WTC11 (cell line): ENCODE measurements around the gene HAGHL. TPM values are rescaled to one million over a fixed set of nuclear protein-coding genes. Genes with fewer than 3 reads are reported as not detected.

Source experiments
- ATF1 ChIP-seq: sonication (generic); formaldehyde crosslinking; IDR thresholded peaks from 2 replicates; pipeline ENCODE4 v1.8.1; 2023; ENCODE audit warnings: mild to moderate bottlenecking, moderate library complexity, missing genetic modification reagents
- CREM ChIP-seq: sonication (generic); formaldehyde crosslinking; IDR thresholded peaks from 2 replicates; pipeline ENCODE4 v1.8.1; 2022; ENCODE audit warnings: mild to moderate bottlenecking, missing genetic modification reagents, moderate library complexity
- E2F5 ChIP-seq: sonication (generic); formaldehyde crosslinking; IDR thresholded peaks from 2 replicates; pipeline ENCODE4 v1.8.1; 2022; ENCODE audit warnings: mild to moderate bottlenecking, moderate library complexity, missing genetic modification reagents
- EMX1 ChIP-seq: fragments of 250-450 bp; sonication (Bioruptor Pico); IDR thresholded peaks from 2 replicates; pipeline ENCODE4 v1.8.0; 2021; ENCODE audit warnings: mild to moderate bottlenecking
- ETV6 ChIP-seq: sonication (generic); formaldehyde crosslinking; IDR thresholded peaks from 2 replicates; pipeline ENCODE4 v1.8.1; 2022; ENCODE audit warnings: mild to moderate bottlenecking, missing genetic modification reagents
- FOXK1 ChIP-seq: sonication (generic); formaldehyde crosslinking; IDR thresholded peaks from 2 replicates; pipeline ENCODE4 v1.8.0; 2022; ENCODE audit warnings: mild to moderate bottlenecking, moderate library complexity, missing genetic modification reagents
- FOXP1 ChIP-seq: sonication (generic); formaldehyde crosslinking; IDR thresholded peaks from 2 replicates; pipeline ENCODE4 v1.8.0; 2022; ENCODE audit warnings: missing genetic modification reagents, mild to moderate bottlenecking, moderate library complexity, borderline replicate concordance
- FOXP4 ChIP-seq: sonication (generic); formaldehyde crosslinking; IDR thresholded peaks from 2 replicates; pipeline ENCODE4 v1.8.0; 2022; ENCODE audit warnings: mild to moderate bottlenecking, missing genetic modification reagents
- GTF2I ChIP-seq: fragments of 250-450 bp; sonication (Bioruptor Pico); conservative IDR thresholded peaks from 2 replicates; pipeline ENCODE4 v1.4.0; 2021; ENCODE audit warnings: mild to moderate bottlenecking
- IRF2 ChIP-seq: sonication (generic); formaldehyde crosslinking; IDR thresholded peaks from 2 replicates; pipeline ENCODE4 v1.8.0; 2022; ENCODE audit warnings: low read depth, missing genetic modification reagents, borderline replicate concordance
- JUN ChIP-seq: sonication (generic); formaldehyde crosslinking; IDR thresholded peaks from 2 replicates; pipeline ENCODE4 v1.8.0; 2023; ENCODE audit warnings: mild to moderate bottlenecking, missing genetic modification reagents
- MXD4 ChIP-seq: fragments of 250-450 bp; sonication (Bioruptor Pico); IDR thresholded peaks from 2 replicates; pipeline ENCODE4 v1.8.0; 2021; ENCODE audit warnings: mild to moderate bottlenecking, moderate library complexity, borderline replicate concordance
- NFATC4 ChIP-seq: fragments of 250-450 bp; sonication (Bioruptor Pico); IDR thresholded peaks from 2 replicates; pipeline ENCODE4 v1.9.0; 2021; ENCODE audit warnings: mild to moderate bottlenecking
- NFYB ChIP-seq: sonication (generic); formaldehyde crosslinking; conservative IDR thresholded peaks from 2 replicates; pipeline ENCODE4 v1.8.0; 2022; ENCODE audit warnings: low read depth, missing genetic modification reagents
- NR3C1 ChIP-seq: sonication (generic); formaldehyde crosslinking; conservative IDR thresholded peaks from 2 replicates; pipeline ENCODE4 v1.8.1; 2023; ENCODE audit warnings: low read depth, mild to moderate bottlenecking, missing genetic modification reagents
- OVOL2 ChIP-seq: fragments of 250-450 bp; sonication (Bioruptor Pico); IDR thresholded peaks from 2 replicates; pipeline ENCODE4 v1.9.0; 2021; ENCODE audit warnings: mild to moderate bottlenecking, borderline replicate concordance
- RELA ChIP-seq: sonication (generic); formaldehyde crosslinking; IDR thresholded peaks from 2 replicates; pipeline ENCODE4 v1.8.1; 2022; ENCODE audit warnings: missing genetic modification reagents, mild to moderate bottlenecking, borderline replicate concordance
- SMAD3 ChIP-seq: sonication (generic); formaldehyde crosslinking; IDR thresholded peaks from 2 replicates; pipeline ENCODE4 v1.8.0; 2022; ENCODE audit warnings: missing genetic modification reagents, mild to moderate bottlenecking, borderline replicate concordance
- SMAD4 ChIP-seq: sonication (generic); formaldehyde crosslinking; IDR thresholded peaks from 2 replicates; pipeline ENCODE4 v1.8.0; 2022; ENCODE audit warnings: mild to moderate bottlenecking, missing genetic modification reagents
- SP1 ChIP-seq: sonication (generic); formaldehyde crosslinking; conservative IDR thresholded peaks from 2 replicates; pipeline ENCODE4 v1.8.1; 2022; ENCODE audit warnings: missing genetic modification reagents
- TEAD1 ChIP-seq: sonication (generic); formaldehyde crosslinking; IDR thresholded peaks from 2 replicates; pipeline ENCODE4 v1.8.0; 2022; ENCODE audit warnings: mild to moderate bottlenecking, missing genetic modification reagents
- TEAD4 ChIP-seq: sonication (generic); formaldehyde crosslinking; IDR thresholded peaks from 2 replicates; pipeline ENCODE4 v1.8.0; 2022; ENCODE audit warnings: mild to moderate bottlenecking, missing genetic modification reagents
- USF2 ChIP-seq: sonication (generic); formaldehyde crosslinking; IDR thresholded peaks from 2 replicates; pipeline ENCODE4 v1.8.1; 2023; ENCODE audit warnings: mild to moderate bottlenecking, missing genetic modification reagents, moderate library complexity
- ZNF232 ChIP-seq: sonication (generic); formaldehyde crosslinking; IDR thresholded peaks from 2 replicates; pipeline ENCODE4 v1.8.0; 2022; ENCODE audit warnings: mild to moderate bottlenecking, missing genetic modification reagents
- ZNF416 ChIP-seq: fragments of 250-450 bp; sonication (Bioruptor Pico); IDR thresholded peaks from 2 replicates; pipeline ENCODE4 v1.9.0; 2021; ENCODE audit warnings: mild to moderate bottlenecking, inconsistent platforms
- ZNF423 ChIP-seq: fragments of 250-450 bp; sonication (Bioruptor Pico); IDR thresholded peaks from 2 replicates; pipeline ENCODE4 v2.1.2; 2022; ENCODE audit warnings: mild to moderate bottlenecking, moderate library complexity
- total RNA-seq: library from RNA; stranded (reverse); gene quantifications from 3 replicates; pipeline ENCODE4 v1.2.3, GENCODE V29; 2021
- TF ChIP-seq, protein P1 (sequence below): fragments of 250-450 bp; sonication (Bioruptor Pico); IDR thresholded peaks from 2 replicates; pipeline ENCODE4 v1.9.0; 2021; ENCODE audit warnings: mild to moderate bottlenecking
- TF ChIP-seq, protein P2 (sequence below): sonication (generic); formaldehyde crosslinking; IDR thresholded peaks from 2 replicates; pipeline ENCODE4 v1.8.1; 2023; ENCODE audit warnings: mild to moderate bottlenecking, missing genetic modification reagents
- TF ChIP-seq, protein P3 (sequence below): sonication (generic); formaldehyde crosslinking; IDR thresholded peaks from 2 replicates; pipeline ENCODE4 v1.8.1; 2023; ENCODE audit warnings: mild to moderate bottlenecking, missing genetic modification reagents, moderate library complexity
- TF ChIP-seq, protein P4 (sequence below): sonication (generic); formaldehyde crosslinking; conservative IDR thresholded peaks from 2 replicates; pipeline ENCODE4 v1.8.1; 2023; ENCODE audit warnings: mild to moderate bottlenecking, low read depth, missing genetic modification reagents, moderate library complexity

Gene HAGHL
- total RNA-seq, 1 experiment from 2014 or later: 41.7 TPM

DNA sequence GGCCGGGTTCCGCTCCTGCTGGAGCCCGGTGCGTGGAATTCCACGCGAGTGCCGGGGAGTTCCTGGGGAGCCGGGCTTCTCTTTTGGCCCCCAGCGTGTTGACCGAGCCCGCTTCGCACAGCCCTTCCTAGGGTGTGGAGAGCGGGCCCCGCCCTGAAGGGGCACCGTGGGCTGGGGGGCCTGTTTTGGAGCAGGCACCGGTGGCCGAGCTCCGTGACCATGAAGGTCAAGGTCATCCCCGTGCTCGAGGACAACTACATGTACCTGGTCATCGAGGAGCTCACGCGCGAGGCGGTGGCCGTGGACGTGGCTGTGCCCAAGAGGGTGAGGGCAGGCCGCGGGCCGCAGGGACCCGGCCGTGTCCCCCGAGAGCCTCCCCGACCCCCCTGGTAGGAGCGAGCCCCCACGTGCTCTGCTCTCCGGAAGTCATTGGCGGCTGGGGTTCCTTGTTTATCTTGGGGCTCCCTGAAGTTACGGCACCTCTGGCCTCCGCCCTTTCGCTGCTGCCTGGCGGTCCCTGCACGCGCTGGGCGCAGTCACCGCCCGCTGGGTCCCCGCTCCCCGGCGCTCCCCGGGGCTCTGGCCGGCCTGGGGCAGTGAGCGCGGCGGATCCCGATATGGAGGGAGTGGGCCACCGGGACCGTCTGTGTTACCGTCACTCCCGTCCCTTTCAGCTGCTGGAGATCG lies 528 bp downstream of the HAGHL start (continued):
- TF ChIP-seq FOXP4: no peak; the same call in 1 of the 2 replicates
- no peak for TF ChIP-seq TEAD4 (CRISPR knock-in tag)
- 0 out of 2 replicates have a peak, but pooled peaks have one; percentile 26 for TF ChIP-seq CREM (CRISPR knock-in tag)
- no peak for TF ChIP-seq IRF2 (CRISPR knock-in tag)
- TF ChIP-seq JUN (CRISPR knock-in tag): 0 out of 2 replicates have a peak, but pooled peaks have one; percentile 8
- TF ChIP-seq TEAD1 (CRISPR knock-in tag): no peak
- no peak for TF ChIP-seq MXD4 (CRISPR knock-in tag)
- TF ChIP-seq, protein P1, sequence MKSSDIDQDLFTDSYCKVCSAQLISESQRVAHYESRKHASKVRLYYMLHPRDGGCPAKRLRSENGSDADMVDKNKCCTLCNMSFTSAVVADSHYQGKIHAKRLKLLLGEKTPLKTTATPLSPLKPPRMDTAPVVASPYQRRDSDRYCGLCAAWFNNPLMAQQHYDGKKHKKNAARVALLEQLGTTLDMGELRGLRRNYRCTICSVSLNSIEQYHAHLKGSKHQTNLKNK: no peak
- TF ChIP-seq SMAD3 (CRISPR knock-in tag): no peak
- TF ChIP-seq ZNF416: no peak
- no peak for TF ChIP-seq NFATC4 (CRISPR knock-in tag)
- TF ChIP-seq ZNF232 (CRISPR knock-in tag): no peak
- TF ChIP-seq SP1: 0 out of 2 replicates have a peak, but pooled peaks have one; percentile 0
- TF ChIP-seq SMAD4 (CRISPR knock-in tag): no peak
- TF ChIP-seq ZNF423: peak; percentile 45; the same call in 1 of the 2 replicates
- no peak for TF ChIP-seq NR3C1 (CRISPR knock-in tag)
- no peak for TF ChIP-seq E2F5
- TF ChIP-seq RELA: no peak
- TF ChIP-seq NFYB (CRISPR knock-in tag): no peak
- TF ChIP-seq FOXP1 (CRISPR knock-in tag): 0 out of 2 replicates have a peak, but pooled peaks have one; percentile 26
- TF ChIP-seq EMX1 (CRISPR knock-in tag): no peak
- no peak for TF ChIP-seq ATF1 (CRISPR knock-in tag)
- no peak for TF ChIP-seq FOXK1 (CRISPR knock-in tag)
- no peak for TF ChIP-seq OVOL2
- TF ChIP-seq GTF2I: no peak
- TF ChIP-seq, protein P2, sequence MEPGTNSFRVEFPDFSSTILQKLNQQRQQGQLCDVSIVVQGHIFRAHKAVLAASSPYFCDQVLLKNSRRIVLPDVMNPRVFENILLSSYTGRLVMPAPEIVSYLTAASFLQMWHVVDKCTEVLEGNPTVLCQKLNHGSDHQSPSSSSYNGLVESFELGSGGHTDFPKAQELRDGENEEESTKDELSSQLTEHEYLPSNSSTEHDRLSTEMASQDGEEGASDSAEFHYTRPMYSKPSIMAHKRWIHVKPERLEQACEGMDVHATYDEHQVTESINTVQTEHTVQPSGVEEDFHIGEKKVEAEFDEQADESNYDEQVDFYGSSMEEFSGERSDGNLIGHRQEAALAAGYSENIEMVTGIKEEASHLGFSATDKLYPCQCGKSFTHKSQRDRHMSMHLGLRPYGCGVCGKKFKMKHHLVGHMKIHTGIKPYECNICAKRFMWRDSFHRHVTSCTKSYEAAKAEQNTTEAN (CRISPR knock-in tag): peak; percentile 23; the same call in 1 of the 2 replicates
- TF ChIP-seq, protein P3, sequence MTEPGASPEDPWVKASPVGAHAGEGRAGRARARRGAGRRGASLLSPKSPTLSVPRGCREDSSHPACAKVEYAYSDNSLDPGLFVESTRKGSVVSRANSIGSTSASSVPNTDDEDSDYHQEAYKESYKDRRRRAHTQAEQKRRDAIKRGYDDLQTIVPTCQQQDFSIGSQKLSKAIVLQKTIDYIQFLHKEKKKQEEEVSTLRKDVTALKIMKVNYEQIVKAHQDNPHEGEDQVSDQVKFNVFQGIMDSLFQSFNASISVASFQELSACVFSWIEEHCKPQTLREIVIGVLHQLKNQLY (CRISPR knock-in tag): no peak
- TF ChIP-seq, protein P4, sequence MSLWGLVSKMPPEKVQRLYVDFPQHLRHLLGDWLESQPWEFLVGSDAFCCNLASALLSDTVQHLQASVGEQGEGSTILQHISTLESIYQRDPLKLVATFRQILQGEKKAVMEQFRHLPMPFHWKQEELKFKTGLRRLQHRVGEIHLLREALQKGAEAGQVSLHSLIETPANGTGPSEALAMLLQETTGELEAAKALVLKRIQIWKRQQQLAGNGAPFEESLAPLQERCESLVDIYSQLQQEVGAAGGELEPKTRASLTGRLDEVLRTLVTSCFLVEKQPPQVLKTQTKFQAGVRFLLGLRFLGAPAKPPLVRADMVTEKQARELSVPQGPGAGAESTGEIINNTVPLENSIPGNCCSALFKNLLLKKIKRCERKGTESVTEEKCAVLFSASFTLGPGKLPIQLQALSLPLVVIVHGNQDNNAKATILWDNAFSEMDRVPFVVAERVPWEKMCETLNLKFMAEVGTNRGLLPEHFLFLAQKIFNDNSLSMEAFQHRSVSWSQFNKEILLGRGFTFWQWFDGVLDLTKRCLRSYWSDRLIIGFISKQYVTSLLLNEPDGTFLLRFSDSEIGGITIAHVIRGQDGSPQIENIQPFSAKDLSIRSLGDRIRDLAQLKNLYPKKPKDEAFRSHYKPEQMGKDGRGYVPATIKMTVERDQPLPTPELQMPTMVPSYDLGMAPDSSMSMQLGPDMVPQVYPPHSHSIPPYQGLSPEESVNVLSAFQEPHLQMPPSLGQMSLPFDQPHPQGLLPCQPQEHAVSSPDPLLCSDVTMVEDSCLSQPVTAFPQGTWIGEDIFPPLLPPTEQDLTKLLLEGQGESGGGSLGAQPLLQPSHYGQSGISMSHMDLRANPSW: no peak
- TF ChIP-seq ETV6: no peak
- TF ChIP-seq USF2: peak; percentile 48
- TF ChIP-seq, all 79 proteins: peak for 9
